HG02981 (cell line): ENCODE results near the gene AMHR2.
"Not testable (repeated sequence)": the region's sequence is repeated elsewhere in the genome, so short reads cannot be mapped to it uniquely, and the experiment has no call there.

ENCODE experiments used
- ATAC-seq: cut with Tn5 transposase; IDR thresholded peaks from one replicate; pipeline ENCODE4 v1.9.1; 2021; ENCODE audit warnings: mild to moderate bottlenecking, moderate library complexity; ENCODE audit not compliant: unreplicated experiment

AMHR2 gene

GRCh38 chr12:53423597-53423996 is at the start of gene AMHR2:
TSS of gene AMHR2 (plus strand) at chr12:53423855. CDS start at chr12:53423935, 80 bp downstream.
- no peak for ATAC-seq

GRCh38 chr12:53374277-53374676 is 49.4 kb upstream of the AMHR2 start:
- not testable (repeated sequence) for ATAC-seq

- no peak for ATAC-seq
These were observed 46.9 kb upstream of the AMHR2 start for GRCh38 chr12:53376747-53377146.

- no peak for ATAC-seq
These were observed 45.4 kb upstream of the AMHR2 start for GRCh38 chr12:53378222-53378621.

- no peak for ATAC-seq
These were observed 44.8 kb upstream of the AMHR2 start for GRCh38 chr12:53378724-53379388.

- ATAC-seq, result peak; percentile 66
These were observed 44.1 kb upstream of the AMHR2 start for GRCh38 chr12:53379389-53380103.

GRCh38 chr12:53380104-53380793 is 43.4 kb upstream of the AMHR2 start, which contains the start of gene SP1:
TSS of gene SP1 (plus strand) at chr12:53380176. CDS start at chr12:53380292, 116 bp downstream.
- peak; percentile 37 for ATAC-seq

- no peak for ATAC-seq
These were observed 42.6 kb upstream of the AMHR2 start for GRCh38 chr12:53380794-53381730.

GRCh38 chr12:53381731-53382630 is 41.7 kb upstream of the AMHR2 start:
- ATAC-seq, result no peak

- ATAC-seq, result no peak
These were observed 40.4 kb upstream of the AMHR2 start for GRCh38 chr12:53383258-53383657.

GRCh38 chr12:53386381-53386780 is 37.3 kb upstream of the AMHR2 start:
- not testable (repeated sequence) for ATAC-seq

GRCh38 chr12:53388932-53389331 is 34.7 kb upstream of the AMHR2 start:
- ATAC-seq, result no peak

GRCh38 chr12:53389702-53390101 is 34.0 kb upstream of the AMHR2 start:
- no peak for ATAC-seq

GRCh38 chr12:53391724-53392123 is 31.9 kb upstream of the AMHR2 start:
- no peak for ATAC-seq

GRCh38 chr12:53399896-53400295 is 23.8 kb upstream of the AMHR2 start:
- ATAC-seq, result no peak

- not testable (repeated sequence) for ATAC-seq
These were observed 21.3 kb upstream of the AMHR2 start for GRCh38 chr12:53402351-53402750.

- ATAC-seq, result no peak
These were observed 20.8 kb upstream of the AMHR2 start for GRCh38 chr12:53402871-53403270.

GRCh38 chr12:53410951-53411350 is 12.7 kb upstream of the AMHR2 start:
- no peak for ATAC-seq

GRCh38 chr12:53413485-53414204 is 10.0 kb upstream of the AMHR2 start:
- no peak for ATAC-seq
